Measurements from ENCODE around the gene LIFR. TPM values are rescaled to one million over a fixed set of nuclear protein-coding genes. Genes with fewer than 3 reads are reported as not detected.
A peak's percentile ranks its signal among the peaks of the same experiment; 100 is the strongest.

Gene LIFR
- total and polyA plus RNA-seq, 12 donors, result 6.0 to 58.8 (median 41.8) TPM

GRCh38 chr5:38447056-38447455 lies 109.4 kb downstream of the LIFR start:
- intact Hi-C loops (cut with DNase I), result loop anchor here in 5 of 10 donors (10.0 kb wide), 4 partner anchors 98 to 478 kb away; no protein-coding TSS in a partner anchor
- Histone ChIP-seq H3K4me1 (peaks cover 0 to 48% (median 15%) of the 10 kb centered on the region in 9 donors), H3K27me3 (peaks cover 0 to 81% (median 0%) of the 10 kb centered on the region in 7 donors), H3K27ac (no peak overlapping the region), H3K4me3 (no peak overlapping the region), H3K36me3 (no peaks in the 10 kb centered on the region), H3K9me3 (no peaks in the 10 kb centered on the region)
- ATAC-seq (no peak), DNase-seq (no peak)
- 91 to 96% methylated on average over 2 of the region's 2 CpGs for WGBS, 2 donors
- no peak for TF ChIP-seq CTCF (IDR thresholded peaks at IDR 0.05)

- Histone ChIP-seq H3K4me3 (peak overlapping the region in 9 of 10 donors; percentile 12 to 48 (median 34)), H3K9me3 (no peaks in the 10 kb centered on the region), H3K36me3 (no peaks in the 10 kb centered on the region), H3K27ac (peak overlapping the region in 9 of 10 donors; percentile 13 to 79 (median 58)), H3K27me3 (peaks cover 0 to 72% (median 0%) of the 10 kb centered on the region in 7 donors), H3K4me1 (peaks cover 0 to 51% (median 15%) of the 10 kb centered on the region in 9 donors)
- intact Hi-C loops (cut with DNase I), result loop anchor here in 5 of 10 donors (10.0 kb wide), 4 partner anchors 99 to 479 kb away; no protein-coding TSS in a partner anchor
- 75 to 77% methylated on average over 21 of the region's 21 CpGs for WGBS, 2 donors
- DNase-seq, result peak in 1 of 2 donors; percentile 29
- no peak for TF ChIP-seq CTCF (IDR thresholded peaks at IDR 0.05)
- peak in 3 of 8 donors; percentile 3 to 22 (median 11) for ATAC-seq
These were observed 110.4 kb downstream of the LIFR start for GRCh38 chr5:38446029-38446522.

- Histone ChIP-seq H3K36me3 (no peaks in the 10 kb centered on the region), H3K4me3 (peak overlapping the region in 9 of 10 donors; percentile 12 to 48 (median 34)), H3K9me3 (no peaks in the 10 kb centered on the region), H3K4me1 (peaks cover 0 to 46% (median 15%) of the 10 kb centered on the region in 9 donors), H3K27ac (peak overlapping the region in 9 of 10 donors; percentile 13 to 79 (median 58)), H3K27me3 (peaks cover 0 to 71% (median 0%) of the 10 kb centered on the region in 7 donors)
- intact Hi-C loops (cut with DNase I), result loop anchor here in 5 of 10 donors (10.0 kb wide), 4 partner anchors 99 to 479 kb away; no protein-coding TSS in a partner anchor
- no peak for TF ChIP-seq CTCF (IDR thresholded peaks at IDR 0.05)
- DNase-seq (peak; percentile 39 to 41), ATAC-seq (peak in 6 of 8 donors; percentile 13 to 37 (median 23))
- 60 to 64% methylated on average over 24 of the region's 24 CpGs for WGBS, 2 donors
These were observed 110.9 kb downstream of the LIFR start for GRCh38 chr5:38445374-38446028.

GRCh38 chr5:38443390-38443789 lies 113.1 kb downstream of the LIFR start:
- WGBS, 2 donors, result 94 to 96% methylated on average over 7 of the region's 7 CpGs
- no peak overlapping the region for H3K4me3 ChIP-seq
- DNase-seq, result no peak
- H3K27me3 ChIP-seq, result peaks cover 0 to 73% (median 0%) of the 10 kb centered on the region in 7 donors
- no peaks in the 10 kb centered on the region for H3K9me3 ChIP-seq
- peaks cover 0 to 31% (median 9%) of the 10 kb centered on the region in 9 donors for H3K4me1 ChIP-seq
- ATAC-seq, result no peak
- H3K27ac ChIP-seq, result no peak overlapping the region
- intact Hi-C loops (cut with DNase I), result loop anchor here in 9 of 10 donors (5.0 to 10.0 kb wide), 9 partner anchors 101 to 481 kb away; no protein-coding TSS in a partner anchor
- no peak for TF ChIP-seq CTCF (IDR thresholded peaks at IDR 0.05)
- H3K36me3 ChIP-seq, result peaks cover 0 to 6% (median 0%) of the 10 kb centered on the region in 9 donors
